H1 (cell line): Measurements from ENCODE around the gene USHBP1. TPM values are rescaled to one million over a fixed set of nuclear protein-coding genes. Genes with fewer than 3 reads are reported as not detected.
A peak's percentile ranks its signal among the peaks of the same experiment; 100 is the strongest.

ENCODE experiments used
- BACH1 ChIP-seq: IDR thresholded peaks from 2 replicates; pipeline ENCODE4 v1.6.1; 2012; ENCODE audit warnings: low read length, improper control_type of control experiment
- JUN ChIP-seq: IDR thresholded peaks from 2 replicates; pipeline ENCODE4 v1.6.1; 2011; ENCODE audit warnings: low read depth, mild to moderate bottlenecking, improper control_type of control experiment, low read length
- POLR2AphosphoS5 ChIP-seq: IDR thresholded peaks from 2 replicates; pipeline ENCODE4 v1.6.1; 2011; ENCODE audit warnings: low read depth, low read length
- SP2 ChIP-seq: IDR thresholded peaks from 2 replicates; pipeline ENCODE4 v1.6.1; 2012; ENCODE audit warnings: mild to moderate bottlenecking, low read length, inconsistent platforms
- polyA plus RNA-seq, 7 experiments: library from polyadenylated mRNA; depleted of rRNA in 3 of 7; stranded (reverse) in 5 of 7; unstranded in 2 of 7; fragments of >200 nt in 5 of 7; fragments of 200-250 nt in 2 of 7; gene quantifications; 1 replicate in 5 of 7; 2 replicates in 1 of 7; 4 replicates in 1 of 7; pipeline versions ENCODE4 v1.2.1 to v1.2.3, GENCODE V29; 2011 to 2013; ENCODE audit warnings: missing spikeins in 2 of 7, mixed read lengths in 2 of 7
- total RNA-seq: library from RNA; stranded (reverse); fragmentation: NEBNext Ultra II Directional; extraction: Animal tissue kit (Norgen Biotek cat#: 25700); gene quantifications from 2 replicates; pipeline ENCODE4 v1.2.1, GENCODE V29; 2021

The USHBP1 gene
- total and polyA plus RNA-seq, 2 of the 8 experiments (the other 6 are each of a cell fraction or from before 2014, with no cell fraction given): 5.0 to 7.5 TPM

DNA sequence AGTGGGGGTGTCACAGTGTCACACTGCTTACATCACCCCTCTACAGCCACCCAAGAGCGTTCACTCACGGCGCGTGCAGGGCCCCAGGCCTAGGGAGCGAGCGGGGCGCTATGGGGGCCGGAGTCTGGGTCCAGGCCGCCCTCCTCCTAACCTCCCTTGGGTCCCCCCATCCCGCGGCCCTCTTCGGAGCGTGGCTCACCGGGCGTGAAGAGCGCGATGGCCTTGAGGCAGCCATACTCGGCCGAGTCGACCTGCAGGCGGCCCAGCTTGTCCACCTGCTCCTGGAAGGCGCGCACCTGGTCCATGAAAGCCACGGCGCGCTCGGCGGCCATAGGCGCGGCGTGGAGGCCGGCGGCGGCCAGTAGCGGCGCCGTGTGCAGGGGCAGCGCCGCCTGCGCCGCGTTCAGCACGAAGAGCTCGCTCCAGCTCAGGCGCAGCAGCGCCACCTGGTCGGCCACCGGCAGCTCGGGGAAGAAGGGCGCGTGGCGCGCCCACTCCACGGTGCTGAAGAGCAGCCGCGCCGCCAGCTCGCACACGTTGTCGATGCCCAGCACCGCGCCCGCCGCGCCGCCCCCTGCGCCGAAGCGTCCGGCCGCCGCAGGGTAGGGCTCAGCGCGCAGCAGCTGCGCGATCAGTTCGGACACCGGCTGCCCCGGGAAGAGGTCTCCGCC is 29.1 kb downstream of the USHBP1 start (continued):
- TF ChIP-seq POLR2AphosphoS5 (0 out of 2 replicates have a peak, but pooled peaks have one; percentile 4), SP2 (no peak), BACH1 (peak; percentile 86), JUN (no peak)
- TF ChIP-seq, all 59 proteins: peak for 13
